GM19324 (cell line): ENCODE measurements around the gene MARVELD3.

Experiments used
- ATAC-seq: cut with Tn5 transposase; IDR thresholded peaks from one replicate; pipeline ENCODE4 v1.9.1; 2021; ENCODE audit warnings: mild to moderate bottlenecking, moderate library complexity; ENCODE audit not compliant: unreplicated experiment, low FRiP score

The MARVELD3 gene

GRCh38 chr16:71622088-71622487, 3.9 kb upstream of the MARVELD3 start:
- ATAC-seq = no peak

GRCh38 chr16:71623597-71623996, 2.4 kb upstream of the MARVELD3 start:
- ATAC-seq = no peak

GRCh38 chr16:71625113-71625850, 702 bp upstream of the MARVELD3 start:
- no peak for ATAC-seq

GRCh38 chr16:71626858-71627213, 852 bp downstream of the MARVELD3 start:
- ATAC-seq = no peak

- no peak for ATAC-seq
These were observed 1.8 kb downstream of the MARVELD3 start for GRCh38 chr16:71627731-71628181.

- no peak for ATAC-seq
These were observed 2.8 kb downstream of the MARVELD3 start for GRCh38 chr16:71628810-71629209.

- no peak for ATAC-seq
These were observed 3.5 kb downstream of the MARVELD3 start for GRCh38 chr16:71629278-71630016.

GRCh38 chr16:71630808-71631207, 4.8 kb downstream of the MARVELD3 start:
- no peak for ATAC-seq

GRCh38 chr16:71631776-71632175, 5.8 kb downstream of the MARVELD3 start:
- ATAC-seq = no peak

- ATAC-seq = no peak
These were observed 9.6 kb downstream of the MARVELD3 start for GRCh38 chr16:71635632-71636031.

- ATAC-seq = no peak
These were observed 11.4 kb downstream of the MARVELD3 start for GRCh38 chr16:71637398-71637797.

GRCh38 chr16:71645450-71645849, 19.5 kb downstream of the MARVELD3 start:
- ATAC-seq = no peak

GRCh38 chr16:71647391-71647790, 21.4 kb downstream of the MARVELD3 start:
- ATAC-seq = no peak

- ATAC-seq = no peak
These were observed 22.2 kb downstream of the MARVELD3 start for GRCh38 chr16:71648162-71648561.

- no peak for ATAC-seq
These were observed 22.9 kb downstream of the MARVELD3 start for GRCh38 chr16:71648921-71649320.

- ATAC-seq = no peak
These were observed 23.7 kb downstream of the MARVELD3 start for GRCh38 chr16:71649704-71650103.

- no peak for ATAC-seq
These were observed 32.8 kb downstream of the MARVELD3 start for GRCh38 chr16:71658771-71659170.

- no peak for ATAC-seq
These were observed 33.5 kb downstream of the MARVELD3 start for GRCh38 chr16:71659471-71659870.

GRCh38 chr16:71666264-71666663, 40.3 kb downstream of the MARVELD3 start:
- ATAC-seq = no peak

GRCh38 chr16:71666928-71667707, 41.1 kb downstream of the MARVELD3 start:
- ATAC-seq = no peak

GRCh38 chr16:71669926-71670536, 44.0 kb downstream of the MARVELD3 start:
- no peak for ATAC-seq
